ENCODE data around the gene KRTAP9-3. TPM values are rescaled to one million over a fixed set of nuclear protein-coding genes. Genes with fewer than 3 reads are reported as not detected.

KRTAP9-3 gene
- polyA plus RNA-seq, 3 donors, result not detected

DNA sequence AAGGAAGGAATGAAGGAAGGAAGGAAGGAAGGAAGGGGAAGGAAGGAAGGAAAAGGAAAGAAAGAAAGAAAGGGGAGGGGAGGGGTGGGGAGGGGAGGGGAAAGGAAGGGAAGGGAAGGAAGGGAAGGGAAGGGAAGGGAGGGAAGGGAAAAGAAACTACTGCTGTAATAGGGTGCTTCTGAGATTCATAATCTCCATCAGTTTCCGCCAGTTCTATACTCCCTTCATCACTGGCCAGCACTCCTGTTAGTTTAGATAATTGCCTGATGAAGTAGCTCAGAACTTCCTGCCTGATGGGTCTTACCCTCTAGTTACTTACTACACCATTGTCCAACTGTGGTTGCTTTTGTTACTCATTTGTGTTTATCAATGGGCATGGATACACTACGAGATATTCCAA is 31.0 kb downstream of the KRTAP9-3 start:
- Mint-ChIP-seq H3K9me3 (peaks cover 0 to 3% (median 0%) of the 10 kb centered on the region in 7 donors), H3K4me3 (no peak overlapping the region), H3K4me1 (no peaks in the 10 kb centered on the region), H3K36me3 (no peaks in the 10 kb centered on the region), H3K27me3 (ENCODE audit: low read depth in 3 of 3) (peaks cover 7 to 14% (median 9%) of the 10 kb centered on the region in 3 donors), H3K27ac (no peak overlapping the region)
- Histone ChIP-seq H3K36me3 (replicated peaks in 1 of 2; ENCODE audit: control insufficient read depth in 1 of 2, insufficient read depth in 2 of 2, low read length in 2 of 2) (no peaks in the 10 kb centered on the region), H3K9ac (ENCODE audit: insufficient read depth, low read length, poor library complexity, severe bottlenecking) (no peak overlapping the region), H3K4me3 (replicated peaks in 1 of 3; ENCODE audit: low read depth in 2 of 3, low read length in 3 of 3) (no peak overlapping the region), H2AFZ (ENCODE audit: insufficient read depth, low read depth, low read length, poor library complexity, severe bottlenecking) (no peak overlapping the region), H3K4me2 (replicated peaks; ENCODE audit: extremely low read depth, low read length, poor library complexity, severe bottlenecking) (no peak overlapping the region), H3K79me2 (ENCODE audit: insufficient read depth, low read length) (no peaks in the 10 kb centered on the region), H3K9me3 (replicated peaks in 1 of 2; ENCODE audit: control insufficient read depth in 1 of 2, insufficient read depth in 1 of 2, low read length in 2 of 2) (no peaks in the 10 kb centered on the region), H3K27ac (ENCODE audit: low read depth in 1 of 2, low read length in 2 of 2) (no peak overlapping the region), H3K4me1 (ENCODE audit: control insufficient read depth in 1 of 2, insufficient read depth in 2 of 2, low read length in 2 of 2) (no peaks in the 10 kb centered on the region), H3K27me3 (ENCODE audit: control insufficient read depth in 2 of 2, insufficient read depth in 2 of 2, low read length in 2 of 2) (peaks cover 0 to 6% of the 10 kb centered on the region in 2 donors), H4K20me1 (ENCODE audit: insufficient read depth, low read length) (no peaks in the 10 kb centered on the region)
- WGBS (ENCODE audit: insufficient coverage), result 83% methylated on average over 1 of the region's 2 CpGs
- no peak for TF ChIP-seq CTCF (IDR thresholded peaks at IDR 0.05)
- intact Hi-C loops (cut with micrococcal nuclease), result no loop called here
- DNase-seq, result no peak

DNA sequence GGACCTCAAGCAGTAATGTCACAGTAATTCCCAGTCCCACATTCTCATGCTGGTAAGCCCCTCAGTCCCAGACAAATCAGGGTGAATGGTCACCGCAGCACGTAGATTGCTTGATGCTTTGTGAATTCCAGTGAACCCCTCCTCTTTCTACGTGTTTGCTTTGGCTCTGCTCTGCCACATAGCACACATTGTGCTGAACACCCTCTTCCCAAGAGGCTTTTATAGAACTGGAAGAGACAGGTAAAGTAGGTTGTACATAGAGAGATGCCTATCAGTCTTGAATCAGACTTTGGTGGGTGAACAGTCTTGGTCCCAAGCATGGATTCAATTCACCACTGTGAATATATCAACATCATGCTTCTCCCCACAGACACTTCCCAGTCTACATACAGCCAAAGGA is 32.4 kb downstream of the KRTAP9-3 start:
- no peak overlapping the region for H3K27ac Mint-ChIP-seq
- no peak for TF ChIP-seq CTCF (IDR thresholded peaks at IDR 0.05)
- Histone ChIP-seq H3K27me3 (ENCODE audit: control insufficient read depth in 2 of 2, insufficient read depth in 2 of 2, low read length in 2 of 2) (peaks cover 0 to 6% of the 10 kb centered on the region in 2 donors), H3K27ac (ENCODE audit: low read depth in 1 of 2, low read length in 2 of 2) (no peak overlapping the region), H3K79me2 (ENCODE audit: insufficient read depth, low read length) (no peaks in the 10 kb centered on the region), H3K36me3 (replicated peaks in 1 of 2; ENCODE audit: control insufficient read depth in 1 of 2, insufficient read depth in 2 of 2, low read length in 2 of 2) (no peaks in the 10 kb centered on the region), H4K20me1 (ENCODE audit: insufficient read depth, low read length) (no peaks in the 10 kb centered on the region), H3K4me1 (ENCODE audit: control insufficient read depth in 1 of 2, insufficient read depth in 2 of 2, low read length in 2 of 2) (no peaks in the 10 kb centered on the region), H3K4me3 (replicated peaks in 1 of 3; ENCODE audit: low read depth in 2 of 3, low read length in 3 of 3) (no peak overlapping the region), H3K9me3 (replicated peaks in 1 of 2; ENCODE audit: control insufficient read depth in 1 of 2, insufficient read depth in 1 of 2, low read length in 2 of 2) (no peaks in the 10 kb centered on the region), H3K4me2 (replicated peaks; ENCODE audit: extremely low read depth, low read length, poor library complexity, severe bottlenecking) (no peak overlapping the region), H2AFZ (ENCODE audit: insufficient read depth, low read depth, low read length, poor library complexity, severe bottlenecking) (no peak overlapping the region), H3K9ac (ENCODE audit: insufficient read depth, low read length, poor library complexity, severe bottlenecking) (no peak overlapping the region)
- H3K4me1 Mint-ChIP-seq, result no peaks in the 10 kb centered on the region
- H3K4me3 Mint-ChIP-seq, result no peak overlapping the region
- no peak for DNase-seq
- no peaks in the 10 kb centered on the region for H3K36me3 Mint-ChIP-seq
- WGBS (ENCODE audit: insufficient coverage), result 92% methylated on average over 2 of the region's 3 CpGs
- peaks cover 0 to 3% (median 0%) of the 10 kb centered on the region in 7 donors for H3K9me3 Mint-ChIP-seq
- intact Hi-C loops (cut with micrococcal nuclease), result no loop called here
- H3K27me3 Mint-ChIP-seq (ENCODE audit: low read depth in 3 of 3), result peaks cover 7 to 14% (median 9%) of the 10 kb centered on the region in 3 donors
